CD4-positive, alpha-beta T cell treated with Interleukin-12 subunit alpha and Interleukin-12 subunit beta, for 1 hour (primary cell): Measurements from ENCODE around the gene CACNA1I.
"Not testable (repeated sequence)": the region's sequence is repeated elsewhere in the genome, so short reads cannot be mapped to it uniquely, and the experiment has no call there.

Experiments used
- DNase-seq: peaks from one replicate; pipeline ENCODE4 v3.0.0-alpha.2; 2020

The CACNA1I gene

DNA sequence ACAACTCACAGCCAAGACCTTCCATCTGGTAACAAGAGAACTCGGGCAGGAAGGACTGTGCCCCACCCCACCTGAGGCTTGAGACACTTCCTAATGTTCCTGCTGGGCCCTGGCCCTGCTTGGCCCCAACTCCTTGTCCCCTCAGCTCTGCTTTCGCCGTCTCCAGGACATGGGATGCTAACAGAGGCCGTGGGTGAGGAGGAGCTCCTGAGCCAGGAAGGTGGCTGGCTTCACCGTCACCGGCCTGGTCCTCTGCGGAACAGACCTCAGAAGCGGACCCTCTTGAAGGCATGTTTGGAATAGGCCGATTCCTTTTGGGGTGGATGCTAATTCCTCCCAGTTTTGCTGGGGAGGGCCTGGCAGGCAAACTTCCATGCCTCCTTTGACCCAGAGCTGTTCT is 154.3 kb downstream of the CACNA1I start:
- DNase-seq, result no peak

DNA sequence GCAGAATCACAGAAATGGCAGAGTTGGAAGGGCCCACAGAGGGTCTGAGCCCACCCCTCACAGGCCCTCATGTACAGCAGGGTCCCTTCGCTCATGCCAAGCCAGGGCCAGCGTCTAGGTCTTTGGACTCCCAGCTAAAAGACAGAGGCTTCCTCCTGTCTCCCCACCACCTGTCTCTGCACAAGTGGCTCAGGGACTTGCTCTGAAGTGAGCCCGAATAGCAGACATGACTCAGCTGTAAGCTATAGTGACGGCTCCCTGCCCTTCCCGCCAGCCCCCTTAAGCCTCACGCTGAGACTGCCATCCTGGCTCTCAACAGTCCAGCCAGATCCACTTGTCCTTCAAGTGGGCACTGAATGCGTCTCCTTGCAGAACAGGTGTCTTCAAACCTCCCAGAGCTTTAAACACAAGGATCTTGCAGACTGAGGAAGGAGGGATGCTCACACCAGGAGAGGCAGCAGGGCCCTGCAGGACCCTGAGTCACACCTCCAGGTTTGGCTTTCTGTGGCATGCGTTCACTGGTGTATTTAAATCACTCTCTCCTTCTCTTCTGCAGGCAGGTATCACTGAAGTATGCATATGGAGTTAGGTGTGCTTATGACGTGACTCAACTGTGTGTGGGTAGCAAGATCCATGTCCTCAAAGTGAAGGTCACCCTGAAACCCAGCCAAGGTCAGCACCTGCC is 154.9 kb downstream of the CACNA1I start:
- no peak for DNase-seq

DNA sequence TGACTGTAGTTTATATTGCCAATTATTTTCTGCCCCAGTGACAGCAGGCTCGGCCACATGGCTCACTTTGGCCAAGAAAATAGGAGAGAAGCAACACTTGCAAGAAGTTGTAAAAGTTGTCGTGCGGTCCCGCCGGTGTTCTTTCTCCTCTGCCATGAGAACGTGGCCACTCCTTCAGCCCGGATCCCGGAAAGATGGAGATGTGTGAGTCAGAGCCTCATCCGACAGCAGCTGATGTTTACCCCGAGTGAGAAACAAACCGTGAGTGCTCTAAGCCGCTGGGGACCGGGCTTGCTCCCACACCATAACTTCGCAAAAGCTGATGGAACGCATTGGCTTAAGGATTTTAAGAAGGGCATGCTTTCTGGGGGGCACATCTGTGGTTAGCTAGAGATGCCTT is 157.0 kb downstream of the CACNA1I start:
- DNase-seq, result no peak

DNA sequence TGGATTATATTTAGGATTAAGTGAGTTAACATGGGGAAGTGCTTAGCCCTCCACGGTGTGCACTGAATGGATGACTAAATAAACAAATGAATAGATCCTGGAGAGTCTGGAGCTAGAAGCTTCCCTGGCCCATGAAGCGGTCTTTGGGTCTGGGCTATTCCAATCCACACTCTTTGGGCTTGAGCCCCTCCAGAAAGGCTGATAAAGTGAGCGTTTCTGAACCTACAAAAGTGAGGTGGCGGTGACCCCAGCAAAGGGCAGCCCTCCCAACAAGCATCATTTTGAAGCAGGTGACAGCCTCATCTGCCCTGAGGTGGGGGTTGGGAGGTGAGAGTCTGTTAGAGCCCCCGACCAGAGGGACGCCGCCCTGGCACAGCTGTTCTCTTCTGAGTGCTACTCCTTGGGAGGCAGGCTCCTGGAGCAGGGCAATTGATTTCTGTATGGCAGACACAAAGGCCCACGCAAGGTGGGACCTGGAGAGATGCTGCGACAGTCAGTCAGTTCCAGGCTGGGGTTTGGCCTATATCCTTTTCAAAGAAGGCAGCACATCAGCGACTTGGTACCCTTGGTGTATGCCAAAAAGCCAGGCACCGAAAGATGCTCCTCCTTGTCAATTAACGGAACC is 157.8 kb downstream of the CACNA1I start:
- no peak for DNase-seq

DNA sequence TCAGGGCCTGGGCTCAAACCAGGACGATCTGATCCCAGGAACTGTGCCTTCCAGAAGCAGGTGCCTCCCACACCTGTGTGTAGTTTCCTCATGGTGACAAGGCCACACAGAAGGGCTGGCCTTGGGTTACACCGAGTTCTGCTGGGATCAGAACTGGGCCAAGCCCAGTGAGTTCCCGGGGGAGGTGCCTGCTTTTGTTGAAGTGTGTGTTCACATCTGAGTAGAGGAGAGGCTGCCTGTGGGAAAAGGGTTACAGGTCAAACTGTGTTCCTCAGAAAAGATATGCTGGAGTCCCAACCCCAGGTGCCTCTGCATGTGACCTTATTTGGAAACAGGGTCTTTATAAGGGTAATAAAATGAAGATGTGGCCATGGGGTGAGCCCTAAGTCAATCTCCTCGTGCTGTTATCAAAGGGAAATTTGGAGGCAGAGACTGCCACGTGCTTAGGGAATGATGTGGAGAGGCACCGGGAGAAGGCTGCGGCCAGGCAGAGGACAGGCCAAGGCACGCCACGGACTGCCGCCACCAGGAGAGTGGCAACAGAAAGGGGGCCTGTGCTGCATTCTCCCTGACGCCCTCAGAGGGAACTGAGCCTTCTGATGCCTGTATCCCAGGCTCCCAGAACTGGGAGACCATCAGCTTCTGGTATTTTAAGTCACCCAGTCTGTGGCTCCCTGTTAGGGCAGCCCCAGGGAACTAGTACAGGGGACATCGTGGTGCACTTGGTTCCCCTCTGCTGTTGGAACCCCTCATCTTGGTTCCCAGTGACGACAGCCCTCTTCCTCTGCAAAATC is 158.8 kb downstream of the CACNA1I start:
- DNase-seq, result no peak

DNA sequence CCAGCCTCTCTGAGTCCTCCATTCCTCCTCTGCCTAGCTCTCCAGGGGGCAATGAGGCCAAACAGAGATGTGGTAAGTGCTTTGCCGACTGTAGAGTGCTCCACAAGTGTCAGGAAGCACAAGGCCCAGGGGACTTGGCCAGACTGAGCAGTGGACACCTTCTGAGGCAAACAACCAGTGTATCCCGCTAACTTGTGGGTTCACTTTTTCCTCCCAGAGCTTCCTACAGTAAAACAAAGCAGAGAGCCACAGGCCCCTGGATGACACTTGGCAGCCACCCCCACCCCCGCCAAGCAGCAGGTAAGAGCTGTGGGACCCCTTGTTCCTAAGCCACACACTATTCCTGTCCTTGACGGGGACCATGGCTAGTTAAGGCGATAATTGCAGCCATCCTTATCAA is 160.9 kb downstream of the CACNA1I start:
- DNase-seq, result no peak

DNA sequence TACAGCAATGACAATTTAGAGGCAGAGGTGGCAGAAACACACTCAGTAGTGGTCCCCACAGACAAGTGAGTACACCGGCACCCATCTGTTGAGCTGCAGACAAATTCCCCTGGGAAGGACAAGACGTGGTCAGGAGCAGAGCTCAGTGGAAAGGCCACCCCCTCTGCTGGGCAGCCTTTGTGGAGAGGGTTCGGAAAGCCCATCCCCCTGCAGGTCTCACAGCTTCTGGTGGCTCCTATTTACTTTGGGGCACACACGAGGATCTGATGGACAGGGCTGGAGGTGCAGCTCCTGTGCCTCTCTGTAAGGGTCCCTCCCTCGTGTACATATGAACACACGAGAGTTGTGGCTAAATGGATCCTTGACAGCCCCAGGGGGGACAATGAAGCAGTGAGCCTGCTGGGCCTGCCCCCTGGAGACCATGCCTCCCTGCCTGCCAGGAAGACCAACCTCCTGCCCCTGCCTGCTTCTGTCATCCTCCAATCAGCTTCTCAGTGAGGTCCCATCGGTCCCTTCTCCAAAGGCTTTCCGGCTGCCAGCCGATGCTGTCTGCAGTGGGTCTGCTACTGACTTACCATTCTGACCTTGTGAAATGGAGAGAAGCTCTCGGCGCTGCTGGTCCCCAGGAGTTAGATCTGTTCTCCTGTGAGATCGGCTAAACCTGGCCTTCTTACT is 161.5 kb downstream of the CACNA1I start:
- no peak for DNase-seq

DNA sequence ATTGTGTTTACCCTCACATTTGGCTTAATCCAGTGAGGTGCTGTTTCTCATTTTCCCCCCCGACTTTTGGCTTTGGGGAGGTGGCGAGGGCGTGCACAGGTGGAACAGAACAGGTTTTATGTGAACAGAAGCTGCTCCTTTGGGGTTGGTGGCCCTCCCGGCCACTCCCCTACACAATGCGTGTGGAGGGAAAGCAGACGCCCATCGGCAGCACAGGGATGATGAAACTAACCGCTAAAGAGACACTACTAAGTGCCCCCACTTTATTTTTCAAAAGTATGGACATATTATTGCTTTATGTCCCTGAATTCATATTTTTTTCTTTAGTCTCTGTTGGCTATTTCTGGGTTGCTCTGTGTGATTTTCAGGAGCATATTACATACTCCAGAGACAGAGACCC is 162.1 kb downstream of the CACNA1I start:
- no peak for DNase-seq

DNA sequence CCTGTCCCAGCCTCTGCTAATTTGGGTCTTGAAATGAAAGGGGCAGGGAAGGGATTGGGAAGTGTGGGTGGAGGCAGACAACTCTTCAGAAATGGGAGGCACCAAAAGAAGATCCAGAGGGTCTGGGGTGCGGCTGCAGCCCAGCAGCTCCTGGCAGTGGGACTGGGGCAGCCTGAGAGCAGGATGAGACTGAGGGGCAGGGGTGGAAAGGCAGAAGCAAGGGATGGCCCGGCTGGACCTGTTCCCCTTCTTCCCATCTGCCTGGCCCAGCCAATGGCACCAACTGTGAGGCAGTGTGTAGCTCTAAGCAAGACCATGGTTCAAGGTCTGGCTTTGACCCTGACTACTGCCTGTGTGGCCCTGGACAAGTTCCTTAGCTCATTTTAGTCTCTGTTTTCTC is 162.6 kb downstream of the CACNA1I start:
- DNase-seq, result no peak

DNA sequence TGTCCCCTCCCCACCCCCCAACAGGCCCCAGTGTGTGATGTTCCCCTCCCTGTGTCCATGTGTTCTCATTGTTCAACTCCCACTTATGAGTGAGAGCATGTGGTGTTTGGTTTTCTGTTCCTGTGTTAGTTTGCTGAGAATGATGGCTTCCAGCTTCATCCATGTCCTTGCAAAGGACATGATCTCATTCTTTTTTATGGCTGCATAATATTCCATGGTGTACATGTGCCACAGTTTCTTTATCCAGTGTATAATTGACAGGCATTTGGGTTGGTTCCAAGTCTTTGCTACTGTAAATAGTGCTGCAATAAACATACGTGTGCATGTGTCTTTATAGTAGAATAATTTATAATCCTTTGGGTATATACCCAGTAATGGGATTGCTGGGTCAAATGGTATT is 163.5 kb downstream of the CACNA1I start:
- not testable (repeated sequence) for DNase-seq

DNA sequence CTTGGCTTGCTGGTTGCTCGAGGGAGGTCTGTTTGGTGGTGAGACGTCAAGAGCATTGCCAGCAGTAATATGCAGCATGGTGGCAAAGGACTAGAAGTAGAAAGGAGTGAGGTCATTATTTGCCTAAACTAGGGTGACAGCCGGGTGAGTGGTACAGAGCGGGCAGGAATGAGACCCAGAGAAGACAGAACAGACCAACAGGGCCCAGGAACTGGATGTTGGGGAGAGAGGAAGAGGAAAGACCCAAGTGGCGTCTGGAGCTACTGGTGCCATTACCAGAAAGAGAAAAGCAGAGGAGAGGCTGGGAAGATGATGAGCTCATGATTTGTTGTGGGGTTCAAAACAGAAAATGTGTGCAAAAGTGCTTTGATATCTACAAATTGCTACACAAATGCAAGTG is 164.3 kb downstream of the CACNA1I start:
- DNase-seq, result no peak

DNA sequence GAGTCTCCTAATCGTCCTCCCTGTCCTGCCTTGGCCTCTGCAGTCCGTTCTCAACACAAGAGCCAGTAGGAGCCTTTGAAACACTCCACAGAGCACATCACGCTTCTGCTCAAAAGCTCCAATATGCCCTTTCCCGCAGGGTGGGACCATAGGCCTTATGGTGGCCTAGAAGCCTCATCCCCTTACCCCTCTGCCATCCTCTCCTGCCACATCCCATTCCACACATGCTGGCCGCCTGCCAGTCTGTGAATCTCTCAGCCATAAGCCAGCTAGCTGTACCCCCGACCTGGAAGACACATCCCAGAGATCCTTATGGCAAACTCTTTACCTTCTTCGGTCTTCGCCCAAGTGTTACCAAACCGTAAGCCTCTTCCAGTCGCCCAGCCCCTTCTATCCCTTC is 165.2 kb downstream of the CACNA1I start:
- DNase-seq, result no peak

DNA sequence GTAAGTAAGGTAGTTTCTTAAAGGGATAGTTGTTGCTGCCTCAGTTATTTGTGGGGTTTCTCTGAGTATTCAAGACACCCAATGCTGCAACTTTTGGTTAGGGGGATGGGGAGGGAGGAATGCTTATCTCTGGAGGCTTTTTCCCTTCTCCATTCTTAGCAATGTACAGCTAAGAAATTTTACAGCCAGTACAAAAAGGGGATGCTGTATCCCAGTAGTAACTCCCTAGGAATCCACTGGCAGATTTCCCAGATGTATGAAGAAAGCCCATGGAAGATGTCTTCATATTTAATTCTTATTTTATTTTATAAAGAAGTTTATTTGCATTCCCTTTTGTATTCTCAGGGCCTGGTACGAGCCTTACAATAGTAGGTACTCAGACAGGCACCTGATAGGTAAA is 168.2 kb downstream of the CACNA1I start:
- no peak for DNase-seq
